COLO668 (cell line): ENCODE results near the gene TSR1.
A peak's percentile ranks its signal among the peaks of the same experiment; 100 is the strongest.

Experiments used
- DNase-seq: peaks from one replicate; lab custom pipeline; 2025; ENCODE audit not compliant: unreplicated experiment; lab: John Stamatoyannopoulos, UW

The TSR1 gene

DNA sequence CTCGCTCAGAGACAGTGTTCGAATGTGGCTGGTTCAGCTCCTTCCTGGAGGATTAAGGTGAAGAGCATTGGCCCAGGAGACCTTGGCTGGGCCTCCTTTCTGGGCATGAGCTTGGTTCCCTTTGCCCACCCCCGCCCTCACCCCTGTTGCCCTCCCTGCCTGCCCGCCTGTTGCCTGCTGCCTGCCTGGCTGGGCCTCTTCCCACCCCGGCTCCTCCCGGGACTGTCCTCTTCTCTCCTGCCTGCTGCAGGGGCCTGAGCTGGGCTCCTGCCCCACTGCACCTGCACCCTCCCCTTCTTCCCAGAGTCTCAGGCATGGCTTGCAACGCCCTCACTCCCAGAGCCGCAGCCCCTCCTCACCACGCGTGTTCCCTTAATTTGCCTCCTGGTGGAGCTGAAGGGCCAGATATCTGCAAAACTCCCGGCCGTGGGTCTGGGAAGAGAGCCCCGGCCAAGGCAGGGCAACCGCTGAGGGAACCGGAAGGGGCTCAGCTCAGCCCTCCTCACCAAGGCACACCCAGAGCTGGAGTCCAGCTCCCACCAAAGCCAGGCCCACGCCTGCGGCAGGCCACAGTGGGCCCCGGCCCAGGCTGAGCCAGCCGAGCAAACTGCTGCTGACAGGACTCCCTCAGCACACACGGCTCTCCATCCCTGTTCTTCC lies 33.4 kb upstream of the TSR1 start:
- no peak for DNase-seq

DNA sequence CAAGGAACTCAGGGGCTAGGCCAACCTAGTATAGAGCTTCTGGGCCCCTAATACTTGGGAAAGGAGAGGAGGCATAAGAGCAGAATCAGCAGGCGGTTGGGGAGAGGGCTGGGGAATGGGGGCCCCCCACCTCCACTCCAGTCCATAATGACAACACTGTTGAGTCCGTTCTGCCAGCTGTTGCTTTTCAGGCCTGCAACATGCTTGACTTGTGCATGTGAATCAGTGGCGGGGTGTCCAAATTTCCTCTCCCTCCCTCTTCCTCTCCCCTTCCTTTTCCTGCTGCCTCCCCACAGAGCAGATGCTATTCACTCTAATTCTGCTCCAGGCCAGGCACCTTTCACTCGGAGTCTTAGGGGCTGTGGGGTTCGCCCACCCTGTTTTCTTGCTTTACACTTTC lies 32.8 kb upstream of the TSR1 start:
- no peak for DNase-seq

DNA sequence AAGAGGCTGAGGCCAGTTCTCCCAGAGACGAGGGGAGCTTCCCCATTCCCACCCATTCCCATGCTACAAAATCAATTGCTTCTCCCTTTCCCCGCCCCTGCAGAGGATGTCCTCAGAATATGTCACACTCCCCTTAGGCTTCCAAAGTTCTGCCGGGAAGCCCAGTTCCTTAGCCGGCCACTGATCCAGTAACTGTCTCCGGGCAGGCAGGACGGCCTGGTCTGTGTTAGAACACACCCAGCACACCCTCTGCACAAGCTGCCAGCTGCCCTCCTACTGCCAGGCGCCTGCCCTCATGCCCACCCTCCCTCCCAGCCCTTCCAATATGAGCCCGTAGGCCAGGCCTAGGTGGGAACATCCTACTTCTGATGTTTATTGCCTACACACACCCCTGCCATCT lies 32.1 kb upstream of the TSR1 start:
- no peak for DNase-seq

DNA sequence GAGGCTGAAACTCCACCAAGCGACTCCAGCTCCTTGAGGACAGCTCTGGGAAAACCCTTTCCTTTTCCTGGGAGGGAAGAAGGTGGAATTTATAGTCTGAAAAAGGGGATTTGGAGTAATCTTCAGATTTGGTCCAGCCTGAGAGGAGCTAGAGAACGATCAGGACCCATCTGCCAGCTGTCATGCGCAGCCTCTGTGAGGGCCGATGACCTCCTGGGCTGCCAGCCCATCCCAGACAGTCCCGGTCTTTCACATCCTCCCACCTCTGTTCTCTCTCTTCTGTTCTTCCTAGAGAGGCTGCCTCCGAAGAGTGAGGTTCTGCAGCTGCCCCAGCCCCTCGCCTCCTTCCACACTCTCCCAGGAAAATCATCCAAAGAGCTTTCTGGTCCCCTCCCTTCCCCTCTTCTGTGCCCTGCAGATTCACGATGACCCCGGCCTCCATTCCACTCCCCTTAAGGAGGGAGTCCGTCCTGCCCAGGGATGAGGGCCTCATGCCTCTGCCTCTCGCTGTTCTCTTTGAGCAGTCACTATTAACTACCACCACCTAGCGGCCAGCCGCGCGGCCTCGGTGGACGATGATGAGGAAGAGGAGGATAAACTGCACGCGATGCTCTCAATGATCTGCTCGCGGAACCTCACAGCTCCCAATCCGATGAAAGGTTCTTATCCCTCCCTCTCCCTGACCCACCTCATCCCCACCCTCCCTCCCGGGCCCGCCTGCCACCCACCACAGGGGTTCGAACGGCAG lies 30.7 kb upstream of the TSR1 start:
- DNase-seq = peak; percentile 2

DNA sequence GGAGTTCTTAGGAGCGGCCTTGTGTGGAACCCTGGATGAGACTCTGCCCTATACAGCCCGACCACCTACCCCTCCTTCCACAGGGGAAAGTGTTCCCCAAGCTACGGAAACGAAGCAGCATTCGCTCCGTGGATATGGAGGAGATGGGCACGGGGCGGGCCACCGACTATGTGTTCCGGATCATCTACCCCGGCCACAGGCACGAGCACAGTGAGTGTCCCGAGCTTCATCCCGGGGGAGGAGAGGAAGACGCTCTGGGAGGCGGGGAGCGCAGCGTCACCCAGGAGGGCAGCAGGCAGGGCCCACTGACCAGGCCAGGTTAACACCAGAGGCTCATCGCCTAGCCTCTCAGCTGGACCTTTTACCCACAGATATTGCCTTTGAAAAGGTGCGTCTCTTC lies 28.9 kb upstream of the TSR1 start:
- DNase-seq = no peak

DNA sequence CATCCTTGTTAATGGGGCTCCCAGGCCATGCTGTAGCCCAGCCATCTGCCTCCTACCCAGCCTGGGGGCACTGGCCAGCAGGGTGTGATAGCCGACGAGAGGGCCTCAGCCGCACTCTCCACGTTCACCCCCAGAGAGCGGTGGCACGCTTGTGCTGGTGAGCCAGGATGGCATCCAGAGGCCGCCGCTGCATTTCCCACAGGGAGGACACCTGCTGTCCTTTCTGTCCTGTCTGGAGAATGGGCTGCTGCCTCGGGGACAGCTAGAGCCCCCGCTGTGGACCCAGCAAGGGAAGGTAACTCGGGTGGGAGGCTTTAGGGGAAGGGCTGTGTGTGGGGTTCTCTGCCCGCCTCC lies 28.5 kb upstream of the TSR1 start:
- DNase-seq = no peak

DNA sequence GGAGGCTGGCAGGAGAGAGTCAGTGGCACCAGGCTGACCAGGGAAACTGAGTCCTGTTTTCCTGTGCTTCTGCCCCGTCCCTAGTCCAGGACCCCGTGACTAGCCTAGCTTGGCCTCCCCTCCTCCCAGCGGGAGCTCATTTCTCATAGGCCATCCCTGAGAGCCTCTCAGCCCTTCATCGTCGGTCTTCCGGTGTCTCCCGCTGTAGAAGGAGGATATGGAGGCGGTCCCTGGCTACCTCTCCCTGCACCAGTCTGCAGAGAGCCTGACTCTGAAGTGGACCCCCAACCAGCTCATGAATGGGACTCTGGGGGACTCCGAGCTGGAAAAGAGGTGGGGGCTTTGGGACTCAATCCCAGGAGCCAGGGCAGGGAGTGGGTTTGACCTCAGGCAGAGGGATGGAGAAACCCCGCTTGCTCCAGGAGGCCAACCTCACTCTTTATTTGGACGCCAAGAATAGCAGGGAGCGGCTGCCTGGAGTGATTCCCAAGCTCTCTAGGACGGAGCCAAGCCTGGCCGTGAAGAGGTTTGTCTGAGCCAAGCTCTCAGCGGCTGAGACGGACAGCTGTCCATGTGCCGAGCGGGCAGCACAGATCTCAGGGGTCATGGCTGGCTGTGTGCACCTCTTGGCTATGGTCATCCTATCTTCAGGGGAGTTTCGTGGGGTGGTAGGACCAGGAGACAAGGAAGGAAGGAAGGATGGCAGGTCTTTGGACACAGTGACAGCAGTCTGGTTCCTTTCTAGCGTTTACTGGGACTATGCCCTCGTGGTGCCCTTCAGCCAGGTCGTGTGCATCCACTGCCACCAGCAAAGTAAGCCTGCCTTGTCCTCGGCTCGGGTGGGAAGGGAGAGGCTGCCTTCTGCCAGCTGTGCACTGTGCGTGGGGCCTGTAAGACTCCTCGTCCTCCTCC lies 27.9 kb upstream of the TSR1 start:
- DNase-seq = no peak

DNA sequence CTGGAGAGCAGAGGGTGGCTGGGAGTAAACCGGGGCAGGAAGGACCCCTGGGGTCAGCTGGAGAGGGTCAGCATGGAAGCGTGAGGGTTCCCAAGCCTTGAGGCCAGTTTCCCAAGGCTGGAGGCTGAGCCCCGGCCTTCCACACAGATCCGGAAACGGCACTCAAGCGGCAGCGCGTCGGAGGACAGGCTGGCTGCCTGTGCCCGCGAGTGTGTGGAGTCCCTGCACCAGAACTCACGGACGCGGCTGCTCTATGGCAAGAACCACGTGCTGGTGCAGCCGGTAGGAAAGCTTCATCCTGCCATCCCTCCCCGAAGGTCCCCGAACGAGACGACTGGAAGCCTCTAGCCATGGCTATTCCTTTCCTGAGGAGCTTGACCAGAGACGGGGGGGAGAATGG lies 27.1 kb upstream of the TSR1 start:
- DNase-seq = no peak

DNA sequence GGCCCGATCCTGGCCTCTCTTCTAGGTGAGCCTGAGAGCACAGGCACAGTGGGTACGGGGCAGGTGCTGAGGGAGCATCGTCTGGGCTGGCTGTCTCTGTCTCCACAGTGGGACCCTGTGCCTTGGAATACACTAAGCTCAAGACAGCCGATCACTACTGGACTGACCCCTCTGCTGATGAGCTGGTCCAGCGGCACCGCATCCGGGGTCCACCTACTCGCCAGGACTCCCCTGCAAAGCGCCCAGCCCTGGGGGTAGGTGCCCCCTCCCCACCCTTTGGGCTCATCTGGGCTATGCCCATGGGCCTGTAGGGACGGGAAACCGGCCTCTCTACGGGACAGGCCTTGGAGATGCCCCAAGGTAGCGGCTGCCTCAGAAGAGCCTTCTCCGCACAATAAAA lies 26.6 kb upstream of the TSR1 start:
- DNase-seq = no peak

DNA sequence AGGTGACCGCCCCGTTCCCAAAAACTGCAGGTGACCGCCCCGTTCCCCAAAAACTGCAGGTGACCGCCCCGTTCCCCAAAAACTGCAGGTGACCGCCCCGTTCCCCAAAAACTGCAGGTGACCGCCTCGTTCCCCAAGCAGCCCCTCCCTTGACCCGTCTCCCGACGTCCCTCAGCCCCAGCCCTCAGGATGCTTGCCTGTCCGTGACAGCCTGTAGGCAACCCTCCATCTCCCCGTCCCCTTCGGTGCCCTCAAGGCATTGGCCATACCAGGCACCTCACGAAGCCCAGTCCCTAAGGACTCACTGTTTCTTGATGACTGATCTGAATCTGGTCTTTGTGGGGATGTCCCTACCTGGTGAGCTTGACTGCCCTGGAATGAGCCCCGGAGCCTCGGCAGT lies 26.2 kb upstream of the TSR1 start:
- no peak for DNase-seq

DNA sequence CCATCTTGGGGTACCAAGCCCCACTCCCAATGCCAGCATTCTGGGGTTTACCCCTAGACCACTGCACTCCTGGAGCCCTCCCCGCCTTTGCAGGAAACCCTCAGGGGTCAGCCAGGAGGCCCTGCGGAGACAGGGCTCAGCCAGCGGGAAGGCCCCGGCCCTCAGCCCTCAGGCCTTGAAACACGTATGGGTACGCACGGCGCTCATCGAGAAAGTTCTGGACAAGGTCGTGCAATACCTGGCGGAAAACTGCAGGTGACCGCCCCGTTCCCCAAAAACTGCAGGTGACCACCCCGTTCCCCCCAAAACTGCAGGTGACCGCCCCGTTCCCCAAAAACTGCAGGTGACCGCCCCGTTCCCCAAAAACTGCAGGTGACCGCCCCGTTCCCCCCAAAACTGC lies 25.8 kb upstream of the TSR1 start:
- no peak for DNase-seq

DNA sequence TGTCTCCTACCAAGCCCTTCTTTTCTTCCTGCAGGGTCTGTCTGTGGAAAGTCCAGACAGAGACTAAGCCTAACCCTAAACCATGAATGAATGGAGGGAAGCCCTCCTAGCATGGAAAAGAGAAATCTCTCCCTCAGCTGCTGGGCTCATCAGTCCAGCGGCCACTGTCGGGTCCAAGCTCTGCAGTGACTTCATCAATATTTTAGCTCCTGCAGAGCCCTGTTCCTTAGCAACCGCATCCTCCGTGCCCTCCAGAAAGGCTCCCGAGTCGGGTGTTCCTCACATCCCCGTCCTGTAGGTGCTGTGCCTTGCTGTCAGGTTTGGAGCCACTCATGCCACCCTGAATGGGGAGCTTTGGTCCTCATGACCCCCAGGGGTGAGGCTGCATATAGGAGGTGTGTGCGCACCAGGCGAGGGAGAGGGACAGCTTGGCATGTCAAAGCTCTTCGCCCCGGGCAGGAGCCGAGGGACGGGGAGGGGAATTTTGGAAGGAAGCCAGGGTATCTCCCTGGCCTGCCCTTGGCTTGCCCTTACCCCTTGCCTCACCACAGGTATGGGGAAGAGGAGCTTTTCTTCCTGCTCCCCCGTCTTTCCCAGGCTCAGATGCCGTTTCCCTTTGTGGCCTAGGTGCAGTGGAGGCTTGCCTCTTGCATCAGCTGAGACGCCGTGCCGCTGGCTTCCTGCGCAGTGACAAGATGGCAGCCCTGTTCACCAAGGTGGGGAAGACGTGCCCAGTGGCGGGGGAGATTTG lies 24.9 kb upstream of the TSR1 start:
- DNase-seq = peak; percentile 15

DNA sequence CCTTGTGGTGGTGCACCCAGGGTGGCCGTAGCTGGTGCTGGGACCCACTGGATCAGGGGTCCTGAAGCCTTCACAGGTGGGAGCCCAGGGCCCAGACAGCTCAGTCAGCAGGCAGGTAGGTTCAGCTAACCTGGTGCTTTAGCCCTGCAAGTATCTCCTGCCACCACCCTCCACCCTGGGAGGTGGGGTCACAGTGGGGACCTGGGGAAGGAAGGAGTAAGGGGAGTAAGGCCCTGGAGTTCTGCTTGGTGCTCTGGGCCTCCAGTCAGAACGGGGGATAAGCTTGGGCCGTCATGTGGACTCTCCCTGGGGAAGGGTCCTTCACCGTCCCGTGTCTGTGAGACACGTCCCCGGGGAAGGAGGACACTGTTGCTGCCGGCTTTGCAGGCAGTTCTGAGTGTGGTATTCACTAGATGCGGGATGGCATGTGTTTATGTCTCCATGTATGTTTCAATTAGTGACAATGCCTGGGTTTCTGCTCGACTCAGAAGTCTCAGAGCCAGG lies 21.7 kb upstream of the TSR1 start:
- no peak for DNase-seq

DNA sequence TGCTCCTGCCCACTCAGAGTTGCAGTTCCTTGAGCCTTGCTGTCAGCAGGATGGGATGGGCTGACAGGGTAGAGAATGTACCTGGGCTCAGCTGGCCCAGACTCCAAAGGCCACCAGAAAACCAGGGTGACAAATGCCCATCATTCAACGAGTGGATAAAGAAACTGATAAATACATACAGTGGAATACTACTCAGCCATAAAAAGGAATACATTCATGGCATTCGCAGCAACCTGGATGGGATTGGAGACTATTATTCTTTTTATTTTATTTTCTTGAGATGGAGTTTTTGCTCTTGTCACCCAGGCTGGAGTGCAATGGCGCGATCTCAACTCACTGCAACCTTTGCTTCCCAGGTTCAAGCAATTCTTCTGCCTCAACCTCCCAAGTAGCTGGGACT lies 21.0 kb upstream of the TSR1 start:
- DNase-seq = no peak

DNA sequence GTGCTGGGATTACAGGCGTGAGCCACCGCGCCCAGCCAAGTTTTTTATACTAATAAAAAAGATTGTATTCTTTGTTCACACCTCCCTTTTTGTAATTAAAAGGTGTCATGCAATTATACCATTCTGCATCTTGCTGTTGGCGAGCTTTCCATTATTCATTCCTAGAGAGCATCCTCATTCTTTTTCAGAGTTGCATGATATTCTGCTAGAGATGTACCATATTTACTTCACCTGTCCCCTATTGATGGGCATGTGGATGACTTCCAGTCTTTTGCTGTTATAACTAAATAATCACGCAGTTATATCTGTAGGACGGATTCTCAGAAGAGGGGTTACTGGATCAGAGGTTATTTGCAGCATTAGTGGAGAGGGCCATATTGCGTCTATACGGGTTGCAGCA lies 18.1 kb upstream of the TSR1 start:
- DNase-seq = no peak

DNA sequence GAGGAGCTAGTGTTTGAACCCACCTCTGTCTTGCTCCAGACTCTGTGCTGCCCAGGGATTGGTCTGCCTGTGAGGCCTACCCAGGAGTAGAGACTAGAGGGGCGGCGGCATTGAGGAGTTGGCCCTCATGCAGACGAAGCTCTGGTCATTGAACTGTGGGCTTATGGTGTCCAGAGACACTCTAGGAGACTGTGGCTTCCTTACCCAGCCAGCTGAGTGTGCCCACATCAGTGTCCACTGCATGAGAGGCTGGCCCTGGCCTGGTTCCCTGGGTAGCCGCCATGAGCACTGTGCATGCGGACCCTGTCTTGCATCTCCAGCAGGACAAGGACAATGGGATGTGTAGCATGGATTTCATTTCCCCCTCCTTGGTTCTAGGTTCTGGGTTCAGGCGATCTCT lies 15.0 kb upstream of the TSR1 start:
- DNase-seq = no peak

DNA sequence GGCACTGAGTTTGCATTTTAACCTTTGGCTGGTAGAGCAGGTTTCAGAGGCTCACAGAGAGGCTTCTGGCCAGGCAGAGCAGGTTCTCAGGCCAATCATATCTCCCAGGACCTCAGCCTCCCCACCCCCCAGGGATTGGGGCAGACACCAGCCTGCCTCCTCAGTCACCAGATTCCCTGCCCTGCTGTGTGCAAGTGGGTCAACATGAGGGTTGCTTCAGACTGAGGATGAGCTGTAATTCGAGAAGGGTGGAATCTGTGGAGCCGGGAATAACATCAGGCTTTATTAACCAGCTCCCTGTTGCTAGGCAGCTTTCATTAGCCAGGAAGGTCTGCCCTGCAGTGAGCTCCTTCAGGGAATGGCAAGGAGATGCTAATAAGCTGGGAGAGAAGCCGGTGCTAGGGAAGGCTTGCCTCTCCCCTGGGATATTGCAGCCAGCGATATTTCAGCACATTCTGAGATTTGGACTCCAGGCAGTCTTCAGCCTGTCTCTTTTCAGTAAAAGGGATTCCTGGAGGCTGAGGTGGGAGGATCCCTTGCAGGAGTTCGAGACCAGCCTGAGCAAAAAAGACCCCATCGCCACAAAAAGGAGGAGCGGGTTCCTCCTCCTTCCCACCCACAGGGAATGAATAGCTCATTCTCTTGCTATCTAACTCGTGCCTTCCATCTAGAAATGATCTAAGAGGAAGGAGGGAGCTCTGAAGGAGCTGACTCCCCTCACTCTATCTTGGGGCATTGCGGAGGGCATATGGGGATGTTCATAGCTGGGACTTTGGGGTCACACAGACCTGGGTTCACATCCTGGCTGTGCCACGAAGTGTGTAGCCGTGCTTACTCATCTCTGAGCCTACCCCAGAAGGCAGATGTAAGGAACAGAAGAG lies 11.8 kb upstream of the TSR1 start:
- DNase-seq = peak; percentile 86

DNA sequence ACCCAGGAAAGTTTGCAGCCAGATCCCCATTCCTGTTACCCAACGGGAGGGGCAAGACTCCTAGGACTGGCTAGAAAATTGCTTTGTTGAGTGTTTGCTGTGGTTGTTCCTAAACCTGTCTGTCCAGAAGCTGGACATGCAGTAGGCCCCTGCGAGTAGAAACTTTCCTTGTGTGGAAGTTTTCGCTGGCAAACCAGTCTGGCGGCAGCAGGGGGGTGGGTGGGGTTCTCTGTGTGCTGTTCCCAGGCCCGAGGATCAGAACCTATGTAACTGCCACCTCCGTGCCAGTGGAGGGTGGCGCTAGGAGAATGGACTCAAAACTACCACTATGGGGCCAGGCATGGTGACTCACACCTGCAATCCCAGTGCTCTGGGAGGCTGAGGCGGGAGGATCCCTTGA lies 10.2 kb upstream of the TSR1 start:
- no peak for DNase-seq

DNA sequence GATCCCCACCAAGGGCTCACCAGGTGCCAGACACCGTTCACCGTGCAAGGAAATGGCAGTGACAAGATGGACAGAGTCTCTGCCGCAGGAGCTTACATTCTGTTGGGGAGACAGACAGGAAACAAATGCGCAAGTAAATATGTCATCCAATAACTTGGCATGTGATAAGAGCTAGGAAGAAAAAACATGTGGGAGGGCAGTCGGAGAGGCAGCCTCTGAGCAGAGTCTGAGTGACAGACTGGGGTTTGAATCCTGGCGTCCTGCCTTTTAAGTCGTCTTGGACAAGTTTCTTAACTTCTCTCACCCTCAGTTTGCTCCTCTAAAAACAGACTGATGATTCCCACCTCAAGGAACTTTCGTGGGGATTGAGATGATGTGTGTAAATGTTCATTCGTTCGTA lies 8.3 kb upstream of the TSR1 start:
- DNase-seq = no peak

DNA sequence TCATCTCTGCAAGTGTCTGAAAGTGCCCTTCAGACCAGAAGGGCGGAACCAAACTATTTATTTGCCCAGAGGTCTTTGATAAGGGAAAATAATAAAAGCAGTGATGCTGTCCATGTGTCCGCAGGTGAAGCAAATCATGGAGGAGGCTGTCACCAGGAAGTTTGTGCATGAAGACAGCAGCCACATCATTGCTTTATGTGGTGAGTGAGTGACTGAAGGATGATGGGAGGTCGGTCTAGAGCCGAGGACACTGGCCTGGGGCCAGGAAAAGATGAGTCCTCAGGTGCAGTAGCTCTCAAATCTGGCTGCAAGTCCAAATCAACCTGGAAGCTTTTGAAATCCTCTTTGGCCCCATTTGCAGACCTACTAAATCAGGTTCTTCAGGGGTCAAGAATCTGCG lies 7.2 kb upstream of the TSR1 start:
- no peak for DNase-seq
